Coronary artery (tissue), 2 donors: Measurements from ENCODE around the gene PPFIBP2.

Experiments
- DNase-seq: peaks from one replicate; pipeline ENCODE4 v3.0.0-alpha.2; 2017; ENCODE audit warnings: low spot score
- H3K27ac ChIP-seq, 2 donors: fragments of 200-600 bp; sonication (generic); one replicate each; pipeline ENCODE4 v1.5.1; 2016 to 2019
- H3K4me3 ChIP-seq: fragments of 200-600 bp; sonication (generic); 2 replicates; pipeline ENCODE4 v1.5.1; 2016; ENCODE audit warnings: mild to moderate bottlenecking, moderate library complexity
- CTCF ChIP-seq: fragments of 200-600 bp; sonication (generic); IDR thresholded peaks from one replicate; pipeline ENCODE4 v1.5.1; 2019; ENCODE audit warnings: antibody characterized with exemption

Gene PPFIBP2

GRCh38 chr11:7621090-7621489, 107.3 kb downstream of the PPFIBP2 start:
- no peak for DNase-seq
- TF ChIP-seq CTCF = no peak
- Histone ChIP-seq H3K27ac (no peak overlapping the region), H3K4me3 (no peak overlapping the region)

- no peak overlapping the region for H3K4me3 ChIP-seq
- TF ChIP-seq CTCF = no peak
- no peak for DNase-seq
- H3K27ac ChIP-seq = no peak overlapping the region
These were observed 107.8 kb downstream of the PPFIBP2 start for GRCh38 chr11:7621554-7621953.

GRCh38 chr11:7622721-7623120, 108.9 kb downstream of the PPFIBP2 start:
- Histone ChIP-seq H3K27ac (no peak overlapping the region), H3K4me3 (no peak overlapping the region)
- DNase-seq = no peak
- TF ChIP-seq CTCF = no peak

- no peak for DNase-seq
- H3K27ac ChIP-seq = no peak overlapping the region
- H3K4me3 ChIP-seq = no peak overlapping the region
- no peak for TF ChIP-seq CTCF
These were observed 114.9 kb downstream of the PPFIBP2 start for GRCh38 chr11:7628660-7629059.

GRCh38 chr11:7630002-7630401, 116.2 kb downstream of the PPFIBP2 start:
- DNase-seq = no peak
- Histone ChIP-seq H3K27ac (no peak overlapping the region), H3K4me3 (no peak overlapping the region)
- no peak for TF ChIP-seq CTCF

GRCh38 chr11:7632211-7632610, 118.4 kb downstream of the PPFIBP2 start:
- Histone ChIP-seq H3K4me3 (no peak overlapping the region), H3K27ac (no peak overlapping the region)
- no peak for DNase-seq
- no peak for TF ChIP-seq CTCF

- no peak for DNase-seq
- Histone ChIP-seq H3K4me3 (no peak overlapping the region), H3K27ac (peak overlapping the region in 1 of 2 donors; percentile 0)
- no peak for TF ChIP-seq CTCF
These were observed 121.3 kb downstream of the PPFIBP2 start for GRCh38 chr11:7635137-7635536.
